ENCODE data around the gene FOXRED1. TPM values are rescaled to one million over a fixed set of nuclear protein-coding genes. Genes with fewer than 3 reads are reported as not detected.
A peak's percentile ranks its signal among the peaks of the same experiment; 100 is the strongest.

FOXRED1 gene
- total and polyA plus RNA-seq, 9 of the 15 experiments (the other 6 are each of a cell fraction or from before 2014, with no cell fraction given) = 14.1 to 94.4 (median 53.1) TPM

DNA sequence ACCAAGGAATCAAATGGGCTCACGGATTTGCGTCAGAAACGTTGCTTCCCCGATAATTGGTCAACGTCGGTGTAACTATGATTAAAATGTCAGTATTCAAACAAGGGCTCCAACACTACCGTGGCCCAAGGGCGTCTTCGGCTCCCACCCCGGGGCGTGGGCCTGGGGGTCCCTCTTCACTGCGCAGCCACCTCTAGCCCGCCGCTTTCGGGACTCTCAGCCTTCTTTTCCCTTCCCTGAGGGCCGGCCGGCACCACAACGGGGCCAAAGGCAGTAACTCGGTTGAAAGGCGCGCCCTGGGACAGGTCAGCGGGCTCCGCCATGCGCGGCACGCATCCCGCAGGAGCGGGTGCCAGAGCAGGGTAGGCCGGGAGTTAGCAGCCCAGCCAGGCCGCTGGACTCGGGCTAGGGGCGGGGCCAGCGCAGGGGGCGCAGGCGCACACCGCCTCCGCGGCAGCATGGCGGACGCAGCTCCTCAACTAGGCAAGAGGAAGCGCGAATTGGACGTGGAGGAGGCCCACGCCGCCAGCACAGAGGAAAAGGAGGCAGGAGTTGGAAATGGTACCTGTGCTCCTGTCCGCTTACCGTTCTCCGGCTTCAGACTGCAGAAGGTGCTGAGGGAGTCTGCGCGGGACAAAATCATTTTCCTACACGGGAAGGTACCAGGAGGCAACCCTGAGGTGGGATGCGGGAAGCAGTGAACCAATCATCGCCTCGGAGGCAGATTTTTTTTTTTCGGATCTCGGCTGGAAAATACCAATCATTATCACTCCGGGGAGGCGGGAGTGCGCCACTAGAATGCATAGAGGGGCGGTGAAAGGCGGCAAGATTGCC is 34.9 kb downstream of the FOXRED1 start, which contains the start of gene DCPS (continued):
- TF ChIP-seq, protein P1, sequence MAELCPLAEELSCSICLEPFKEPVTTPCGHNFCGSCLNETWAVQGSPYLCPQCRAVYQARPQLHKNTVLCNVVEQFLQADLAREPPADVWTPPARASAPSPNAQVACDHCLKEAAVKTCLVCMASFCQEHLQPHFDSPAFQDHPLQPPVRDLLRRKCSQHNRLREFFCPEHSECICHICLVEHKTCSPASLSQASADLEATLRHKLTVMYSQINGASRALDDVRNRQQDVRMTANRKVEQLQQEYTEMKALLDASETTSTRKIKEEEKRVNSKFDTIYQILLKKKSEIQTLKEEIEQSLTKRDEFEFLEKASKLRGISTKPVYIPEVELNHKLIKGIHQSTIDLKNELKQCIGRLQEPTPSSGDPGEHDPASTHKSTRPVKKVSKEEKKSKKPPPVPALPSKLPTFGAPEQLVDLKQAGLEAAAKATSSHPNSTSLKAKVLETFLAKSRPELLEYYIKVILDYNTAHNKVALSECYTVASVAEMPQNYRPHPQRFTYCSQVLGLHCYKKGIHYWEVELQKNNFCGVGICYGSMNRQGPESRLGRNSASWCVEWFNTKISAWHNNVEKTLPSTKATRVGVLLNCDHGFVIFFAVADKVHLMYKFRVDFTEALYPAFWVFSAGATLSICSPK (IDR thresholded peaks at IDR 0.05; ENCODE audit: borderline replicate concordance) = no peak
- no peak for TF ChIP-seq ERF (CRISPR knock-in tag; IDR thresholded peaks at IDR 0.05)
- TF ChIP-seq CREM (IDR thresholded peaks at IDR 0.05; ENCODE audit: low read depth) = peak; percentile 57; the same call in 1 of the 2 replicates
- no peak for TF ChIP-seq POLR3G (IDR thresholded peaks at IDR 0.05; ENCODE audit: extremely low read depth, insufficient read length, insufficient replicate concordance)
- TF ChIP-seq NFYB (IDR thresholded peaks at IDR 0.05; ENCODE audit: extremely low read depth, insufficient read length) = no peak
- TF ChIP-seq, protein P2, sequence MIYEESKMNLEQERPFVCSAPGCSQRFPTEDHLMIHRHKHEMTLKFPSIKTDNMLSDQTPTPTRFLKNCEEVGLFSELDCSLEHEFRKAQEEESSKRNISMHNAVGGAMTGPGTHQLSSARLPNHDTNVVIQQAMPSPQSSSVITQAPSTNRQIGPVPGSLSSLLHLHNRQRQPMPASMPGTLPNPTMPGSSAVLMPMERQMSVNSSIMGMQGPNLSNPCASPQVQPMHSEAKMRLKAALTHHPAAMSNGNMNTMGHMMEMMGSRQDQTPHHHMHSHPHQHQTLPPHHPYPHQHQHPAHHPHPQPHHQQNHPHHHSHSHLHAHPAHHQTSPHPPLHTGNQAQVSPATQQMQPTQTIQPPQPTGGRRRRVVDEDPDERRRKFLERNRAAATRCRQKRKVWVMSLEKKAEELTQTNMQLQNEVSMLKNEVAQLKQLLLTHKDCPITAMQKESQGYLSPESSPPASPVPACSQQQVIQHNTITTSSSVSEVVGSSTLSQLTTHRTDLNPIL (CRISPR knock-in tag; IDR thresholded peaks at IDR 0.05) = no peak
- TF ChIP-seq MYBL2 (IDR thresholded peaks at IDR 0.05; ENCODE audit: low read depth) = no peak
- no peak for TF ChIP-seq MYBL2 (CRISPR knock-in tag; IDR thresholded peaks at IDR 0.05; ENCODE audit: borderline replicate concordance)
- TF ChIP-seq PHF8 (IDR thresholded peaks at IDR 0.05; ENCODE audit: borderline replicate concordance, low read length) = peak; percentile 100
- no peak for TF ChIP-seq ETV6 (IDR thresholded peaks at IDR 0.05; ENCODE audit: borderline replicate concordance in 1 of 2, low read depth in 2 of 2, low read length in 1 of 2)
- TF ChIP-seq ETV6 (CRISPR knock-in tag; IDR thresholded peaks at IDR 0.05; ENCODE audit: borderline replicate concordance) = no peak
- peak; percentile 82; the same call in 1 of the 2 replicates for TF ChIP-seq SIN3B (IDR thresholded peaks at IDR 0.05; ENCODE audit: low read depth)
- no peak for TF ChIP-seq PRPF4 (IDR thresholded peaks at IDR 0.05; ENCODE audit: insufficient read depth, low read depth, low read length, poor library complexity, severe bottlenecking)
- TF ChIP-seq XRCC3 (IDR thresholded peaks at IDR 0.05) = no peak
- no peak for TF ChIP-seq ZNF282 (CRISPR knock-in tag; IDR thresholded peaks at IDR 0.05)
- TF ChIP-seq, protein P3, sequence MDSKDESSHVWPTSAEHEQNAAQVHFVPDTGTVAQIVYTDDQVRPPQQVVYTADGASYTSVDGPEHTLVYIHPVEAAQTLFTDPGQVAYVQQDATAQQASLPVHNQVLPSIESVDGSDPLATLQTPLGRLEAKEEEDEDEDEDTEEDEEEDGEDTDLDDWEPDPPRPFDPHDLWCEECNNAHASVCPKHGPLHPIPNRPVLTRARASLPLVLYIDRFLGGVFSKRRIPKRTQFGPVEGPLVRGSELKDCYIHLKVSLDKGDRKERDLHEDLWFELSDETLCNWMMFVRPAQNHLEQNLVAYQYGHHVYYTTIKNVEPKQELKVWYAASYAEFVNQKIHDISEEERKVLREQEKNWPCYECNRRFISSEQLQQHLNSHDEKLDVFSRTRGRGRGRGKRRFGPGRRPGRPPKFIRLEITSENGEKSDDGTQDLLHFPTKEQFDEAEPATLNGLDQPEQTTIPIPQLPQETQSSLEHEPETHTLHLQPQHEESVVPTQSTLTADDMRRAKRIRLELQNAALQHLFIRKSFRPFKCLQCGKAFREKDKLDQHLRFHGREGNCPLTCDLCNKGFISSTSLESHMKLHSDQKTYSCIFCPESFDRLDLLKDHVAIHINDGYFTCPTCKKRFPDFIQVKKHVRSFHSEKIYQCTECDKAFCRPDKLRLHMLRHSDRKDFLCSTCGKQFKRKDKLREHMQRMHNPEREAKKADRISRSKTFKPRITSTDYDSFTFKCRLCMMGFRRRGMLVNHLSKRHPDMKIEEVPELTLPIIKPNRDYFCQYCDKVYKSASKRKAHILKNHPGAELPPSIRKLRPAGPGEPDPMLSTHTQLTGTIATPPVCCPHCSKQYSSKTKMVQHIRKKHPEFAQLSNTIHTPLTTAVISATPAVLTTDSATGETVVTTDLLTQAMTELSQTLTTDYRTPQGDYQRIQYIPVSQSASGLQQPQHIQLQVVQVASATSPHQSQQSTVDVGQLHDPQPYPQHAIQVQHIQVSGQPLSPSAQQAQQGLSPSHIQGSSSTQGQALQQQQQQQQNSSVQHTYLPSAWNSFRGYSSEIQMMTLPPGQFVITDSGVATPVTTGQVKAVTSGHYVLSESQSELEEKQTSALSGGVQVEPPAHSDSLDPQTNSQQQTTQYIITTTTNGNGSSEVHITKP (IDR thresholded peaks at IDR 0.05; ENCODE audit: partially characterized antibody) = peak; percentile 97
- TF ChIP-seq SMAD1 (IDR thresholded peaks at IDR 0.05; ENCODE audit: low read depth, low read length, partially characterized antibody) = no peak
- peak; percentile 67 for TF ChIP-seq RBBP5 (IDR thresholded peaks at IDR 0.05; ENCODE audit: borderline replicate concordance, insufficient read depth, low read length, poor library complexity, severe bottlenecking)
- TF ChIP-seq TEAD1 (CRISPR knock-in tag; IDR thresholded peaks at IDR 0.05) = peak in 1 of 2 experiments; percentile 68; a peak in 1 of 4 replicates
- TF ChIP-seq RUNX1 (IDR thresholded peaks at IDR 0.05; ENCODE audit: low read depth) = no peak
- peak; percentile 94 for TF ChIP-seq POLR2B (IDR thresholded peaks at IDR 0.05; ENCODE audit: low read depth, partially characterized antibody)

All from K562 (cell line).